ENCODE results near the gene GSN.
"Not testable (repeated sequence)": the region's sequence is repeated elsewhere in the genome, so short reads cannot be mapped to it uniquely, and the experiment has no call there.

GSN gene

GRCh38 chr9:121288673-121289025 lies 20.7 kb downstream of the GSN start:
- no peak for DNase-seq

GRCh38 chr9:121289026-121289771 lies 21.2 kb downstream of the GSN start:
- no peak for DNase-seq

DNA sequence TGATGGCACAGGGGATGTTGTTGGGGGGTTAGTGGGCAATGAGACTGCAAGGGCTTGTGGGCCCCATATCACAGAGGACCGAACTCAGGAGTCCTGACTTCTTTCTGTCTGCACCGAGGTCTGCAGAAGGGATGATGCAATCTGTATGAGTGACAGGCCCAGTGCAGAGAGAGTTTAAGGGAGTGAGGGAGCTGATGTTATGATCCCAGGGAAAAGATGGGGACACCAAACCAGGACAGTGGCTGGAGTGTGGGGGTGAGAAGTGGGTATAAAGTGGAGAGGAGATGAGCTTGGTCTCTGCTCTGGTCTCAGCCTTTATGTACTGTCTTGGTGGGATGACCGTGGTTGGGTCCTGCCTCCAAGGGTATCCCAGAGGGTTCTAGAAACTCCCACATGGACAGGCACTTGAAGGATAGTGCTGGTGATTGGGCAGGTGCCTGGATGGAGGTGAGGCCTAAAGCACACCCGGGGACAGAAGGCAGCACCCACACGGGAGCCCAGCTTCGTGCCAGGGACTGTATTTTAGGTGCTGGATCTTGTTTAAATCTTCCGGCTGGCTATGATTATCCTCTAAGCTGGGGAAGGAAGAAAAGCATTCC lies 21.9 kb downstream of the GSN start:
- no peak for DNase-seq

DNA sequence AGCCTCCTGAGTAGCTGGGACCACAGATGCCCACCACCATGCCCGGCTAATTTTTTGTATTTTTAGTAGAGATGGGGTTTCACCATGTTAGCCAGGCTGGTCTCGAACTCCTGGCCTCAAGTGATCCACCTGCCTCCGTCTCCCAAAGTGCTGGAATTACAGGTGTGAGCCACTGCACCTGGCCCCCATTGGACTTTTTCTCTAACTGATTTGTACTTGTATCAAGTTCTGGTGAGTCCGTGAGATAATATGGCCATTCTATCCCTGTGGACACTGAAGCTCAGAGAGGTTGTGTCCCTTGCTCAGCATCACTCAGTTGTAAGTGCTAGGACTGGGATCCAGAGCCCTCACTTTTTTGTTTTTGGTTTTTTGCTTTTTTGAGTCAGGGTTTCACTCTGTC lies 23.6 kb downstream of the GSN start:
- DNase-seq: not testable (repeated sequence)

- DNase-seq: no peak
Measured at GRCh38 chr9:121292051-121292450, 24.1 kb downstream of the GSN start.

DNA sequence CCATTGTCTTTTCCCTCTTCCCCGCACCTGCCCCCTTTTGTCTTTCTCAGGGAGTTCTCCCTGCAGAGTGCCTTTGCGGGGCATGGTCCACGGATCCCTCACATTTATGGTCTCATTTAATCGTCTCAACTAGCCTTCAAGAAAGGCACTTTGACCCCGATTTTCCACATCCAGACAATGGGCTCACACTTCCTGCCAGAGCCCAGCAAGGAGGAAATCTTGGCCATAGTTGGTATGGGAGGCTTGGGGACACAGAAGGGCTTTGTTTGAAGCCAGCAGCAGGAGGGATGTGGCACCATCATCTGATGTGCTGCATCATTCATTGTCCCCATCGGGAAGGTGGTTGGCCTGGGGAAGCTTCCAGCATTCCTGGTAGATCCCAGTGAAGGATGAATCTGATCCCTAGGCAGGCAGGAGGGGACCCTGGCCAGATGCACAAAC lies 24.9 kb downstream of the GSN start:
- DNase-seq: no peak

GRCh38 chr9:121294151-121294743 lies 26.3 kb downstream of the GSN start:
- DNase-seq: no peak

DNA sequence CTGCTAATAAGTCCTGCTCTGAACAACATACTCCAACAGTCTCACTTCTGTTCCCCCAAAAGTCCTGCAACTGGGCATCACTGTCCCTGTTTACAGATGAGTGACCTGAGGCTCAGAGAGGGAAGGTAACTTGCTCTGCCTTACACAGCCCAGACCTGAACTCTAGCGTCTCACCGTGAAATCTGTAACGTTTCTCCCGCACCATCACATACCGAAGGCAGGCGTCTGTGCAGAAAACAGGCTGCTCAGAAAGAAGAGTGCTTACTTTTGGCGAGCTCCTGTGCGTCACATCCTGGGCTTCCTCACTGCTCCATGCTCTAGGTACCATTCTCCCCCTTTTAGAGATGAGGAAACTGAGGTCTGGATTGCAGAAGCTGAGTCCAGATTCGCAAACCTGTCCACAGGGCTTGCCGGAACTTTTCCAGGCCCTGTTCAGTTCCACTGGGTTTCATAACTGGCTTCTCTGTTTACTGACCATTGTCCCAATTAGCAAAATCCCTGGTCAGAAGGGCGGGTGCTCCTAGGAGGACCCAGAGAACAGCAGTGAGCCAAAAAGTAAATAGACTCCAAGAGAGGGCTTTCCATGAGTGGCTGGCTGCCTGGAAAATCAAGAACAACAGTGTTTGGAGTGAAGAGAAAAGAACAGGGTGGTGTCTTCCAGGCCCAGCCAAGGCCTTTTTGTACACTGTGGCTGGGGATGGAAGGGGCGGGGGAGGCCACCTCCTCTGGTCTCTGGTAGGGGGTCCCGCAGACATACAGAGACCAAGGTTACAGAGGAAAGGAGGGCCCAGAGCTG lies 27.1 kb downstream of the GSN start:
- no peak for DNase-seq

GRCh38 chr9:121295662-121296191 lies 27.8 kb downstream of the GSN start:
- DNase-seq: no peak

DNA sequence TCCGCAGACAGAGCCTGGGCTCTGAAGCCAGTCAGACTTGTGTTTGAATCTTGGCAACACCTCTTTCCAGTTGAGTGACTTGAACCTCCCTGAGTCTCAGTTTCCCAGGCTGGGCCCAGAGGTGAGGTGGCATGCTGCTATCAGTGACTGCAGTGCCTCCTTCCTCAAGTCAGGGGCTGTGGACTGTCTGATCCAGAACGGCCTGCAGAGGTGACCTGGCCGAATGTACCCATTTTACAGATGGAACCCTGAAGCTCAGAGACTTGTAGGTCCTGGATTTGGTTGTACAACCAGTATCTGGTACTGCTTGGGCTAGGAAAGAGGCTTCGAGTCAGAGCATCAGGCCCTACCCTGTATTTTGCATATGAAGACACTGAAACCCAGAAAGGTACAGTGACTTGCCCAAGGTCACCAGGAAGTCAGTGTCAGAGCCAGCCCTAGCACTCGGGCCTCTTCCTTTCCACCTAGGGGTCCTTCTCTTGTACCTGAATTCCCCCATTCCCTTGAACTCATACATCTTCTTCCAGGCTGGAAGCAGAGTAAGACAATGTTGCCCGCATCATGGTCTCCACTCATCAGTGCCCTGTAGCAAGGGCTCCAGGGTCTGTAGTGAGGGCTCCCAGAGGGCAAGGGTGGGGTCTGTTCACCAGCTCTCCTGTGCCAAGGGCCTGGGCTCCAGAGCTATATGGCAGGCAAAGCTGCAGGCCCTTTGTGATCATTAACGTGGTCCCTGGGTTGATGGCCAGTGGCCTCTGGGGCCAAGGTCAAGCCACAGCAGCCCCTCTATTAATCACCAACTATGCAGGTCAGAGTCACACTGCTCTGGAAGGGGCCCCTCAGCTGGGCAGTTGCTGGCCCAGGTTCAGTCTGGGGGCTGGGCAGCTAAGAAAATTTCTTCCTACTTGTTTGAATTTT lies 28.5 kb downstream of the GSN start:
- DNase-seq: no peak

DNA sequence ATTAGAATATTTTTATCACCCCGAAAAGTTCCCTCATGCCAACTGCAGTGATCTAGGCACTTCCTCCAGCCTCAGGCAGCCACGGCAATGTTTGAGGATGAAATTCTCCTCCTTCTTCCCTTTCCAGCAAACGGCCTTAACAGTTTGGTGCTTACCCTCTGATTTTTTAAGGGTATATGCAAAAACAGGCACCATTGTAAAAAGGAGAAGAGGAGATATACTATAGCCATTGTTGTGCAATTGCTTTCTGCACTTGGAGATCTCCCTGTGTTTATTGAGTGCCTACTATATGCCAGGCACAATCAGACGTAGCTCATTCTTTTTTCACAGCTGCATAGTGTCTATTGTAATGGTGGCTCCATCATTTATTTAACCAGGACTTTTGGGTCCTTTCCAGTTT lies 29.4 kb downstream of the GSN start:
- no peak for DNase-seq

DNA sequence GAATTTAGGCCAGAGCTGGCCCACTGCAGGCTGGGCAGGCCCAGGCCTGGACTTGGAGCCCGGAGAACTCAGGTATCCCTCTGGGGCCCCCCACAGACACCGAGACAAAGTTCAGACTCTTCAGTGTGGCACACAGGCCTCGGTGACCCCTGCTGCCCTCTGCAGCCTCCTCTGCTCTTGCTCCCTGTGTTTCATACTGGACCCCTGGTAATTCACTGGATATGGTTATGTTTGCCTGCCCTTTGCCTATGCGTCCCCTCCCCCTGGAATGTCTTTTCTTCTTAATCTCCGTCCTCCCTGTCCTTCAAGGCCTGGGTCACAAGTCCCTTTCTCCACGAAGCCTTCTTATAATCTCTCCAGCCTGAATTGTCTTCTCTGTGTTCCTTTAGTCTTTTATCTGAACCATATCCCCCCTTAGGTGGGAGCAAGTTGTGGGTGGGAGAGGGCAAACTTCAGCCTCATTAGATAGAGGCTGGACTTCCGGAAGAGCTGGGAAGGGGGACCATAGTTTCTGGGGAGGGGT lies 30.1 kb downstream of the GSN start:
- no peak for DNase-seq

- DNase-seq: no peak
Measured at GRCh38 chr9:121298689-121299466, 30.9 kb downstream of the GSN start.

DNA sequence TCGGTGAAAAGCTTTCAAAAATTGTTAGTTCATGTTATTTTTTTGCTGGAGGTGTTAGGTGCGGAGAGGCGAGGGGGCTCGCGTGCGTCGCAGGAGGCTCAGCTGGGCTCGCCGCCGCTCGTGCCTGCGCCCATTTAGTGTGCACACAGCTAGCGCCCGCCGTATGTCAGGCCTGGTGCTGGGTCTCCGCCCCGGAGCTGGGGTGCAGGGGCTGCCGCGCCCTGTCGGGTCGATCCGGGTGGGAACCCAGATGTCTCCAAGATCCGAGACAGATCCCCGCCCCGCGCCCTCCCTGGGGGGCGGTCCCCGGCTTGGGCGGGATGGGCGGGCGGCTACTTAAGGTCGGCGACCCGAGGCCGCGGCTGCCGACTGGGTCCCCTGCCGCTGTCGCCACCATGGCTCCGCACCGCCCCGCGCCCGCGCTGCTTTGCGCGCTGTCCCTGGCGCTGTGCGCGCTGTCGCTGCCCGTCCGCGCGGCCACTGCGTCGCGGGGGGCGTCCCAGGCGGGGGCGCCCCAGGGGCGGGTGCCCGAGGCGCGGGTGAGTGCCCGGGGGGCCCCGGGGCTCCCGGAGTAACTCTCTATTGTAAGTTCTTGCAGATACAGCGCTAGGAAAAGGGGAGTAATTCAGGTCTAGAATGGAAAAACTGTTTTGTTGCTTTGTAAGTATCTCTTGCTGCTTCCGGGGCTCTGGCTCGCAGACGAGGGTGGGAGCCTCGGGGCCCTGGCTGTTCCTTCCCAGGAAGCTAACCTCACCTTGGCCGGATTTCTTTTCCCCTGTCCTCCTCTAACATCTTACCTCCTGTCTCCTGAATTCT lies 31.7 kb downstream of the GSN start:
- no peak for DNase-seq

- DNase-seq: no peak
Measured at GRCh38 chr9:121300283-121301119, 32.5 kb downstream of the GSN start.

DNA sequence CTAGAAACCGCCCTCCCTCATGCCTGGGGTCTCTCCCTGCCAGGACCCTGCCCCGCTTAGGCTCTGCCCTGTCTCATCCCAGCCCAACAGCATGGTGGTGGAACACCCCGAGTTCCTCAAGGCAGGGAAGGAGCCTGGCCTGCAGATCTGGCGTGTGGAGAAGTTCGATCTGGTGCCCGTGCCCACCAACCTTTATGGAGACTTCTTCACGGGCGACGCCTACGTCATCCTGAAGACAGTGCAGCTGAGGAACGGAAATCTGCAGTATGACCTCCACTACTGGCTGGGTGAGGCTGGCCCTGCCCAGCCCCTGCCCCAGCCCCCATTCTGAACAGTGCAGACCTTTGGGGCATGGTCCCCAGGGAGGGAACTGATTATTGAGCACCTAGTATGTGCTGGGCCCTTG lies 33.9 kb downstream of the GSN start:
- no peak for DNase-seq

- no peak for DNase-seq
Measured at GRCh38 chr9:121302341-121302740, 34.4 kb downstream of the GSN start.

- no peak for DNase-seq
Measured at GRCh38 chr9:121302786-121303185, 34.8 kb downstream of the GSN start.
